Brain pericyte (primary cell): ENCODE measurements around the gene C2orf74.
"Not testable (repeated sequence)": the region's sequence is repeated elsewhere in the genome, so short reads cannot be mapped to it uniquely, and the experiment has no call there.

Experiments
- DNase-seq: peaks from one replicate; pipeline ENCODE4 v3.0.0-alpha.2; 2012; ENCODE audit warnings: low read depth, low spot score

Gene C2orf74

GRCh38 chr2:61173116-61173515 is 11.1 kb downstream of the C2orf74 start:
- no peak for DNase-seq

GRCh38 chr2:61175036-61175435 is 13.0 kb downstream of the C2orf74 start:
- no peak for DNase-seq

GRCh38 chr2:61176755-61177726 is 15.1 kb downstream of the C2orf74 start:
- peak; percentile 30 for DNase-seq

- DNase-seq, result no peak
Measured at GRCh38 chr2:61177727-61178549, 15.9 kb downstream of the C2orf74 start.

GRCh38 chr2:61178603-61179545 is 16.9 kb downstream of the C2orf74 start:
- no peak for DNase-seq

- DNase-seq, result no peak
Measured at GRCh38 chr2:61179701-61180639, 18.0 kb downstream of the C2orf74 start.

GRCh38 chr2:61180686-61181085 is 18.7 kb downstream of the C2orf74 start:
- DNase-seq, result no peak

- DNase-seq, result no peak
Measured at GRCh38 chr2:61181382-61182058, 19.5 kb downstream of the C2orf74 start.

GRCh38 chr2:61182059-61182383 is 20.0 kb downstream of the C2orf74 start:
- no peak for DNase-seq

GRCh38 chr2:61183795-61184194 is 21.8 kb downstream of the C2orf74 start:
- no peak for DNase-seq

GRCh38 chr2:61184263-61184662 is 22.3 kb downstream of the C2orf74 start:
- DNase-seq, result no peak

GRCh38 chr2:61185231-61185728 is 23.3 kb downstream of the C2orf74 start:
- no peak for DNase-seq

- DNase-seq, result no peak
Measured at GRCh38 chr2:61187085-61187484, 25.1 kb downstream of the C2orf74 start.

- no peak for DNase-seq
Measured at GRCh38 chr2:61193670-61194561, 31.9 kb downstream of the C2orf74 start.

GRCh38 chr2:61194646-61195045 is 32.7 kb downstream of the C2orf74 start:
- not testable (repeated sequence) for DNase-seq

GRCh38 chr2:61196671-61197070 is 34.7 kb downstream of the C2orf74 start:
- DNase-seq, result no peak

GRCh38 chr2:61205132-61205531 is 43.1 kb downstream of the C2orf74 start:
- DNase-seq, result no peak

GRCh38 chr2:61210332-61210981 is 48.5 kb downstream of the C2orf74 start:
- no peak for DNase-seq
